Umbilical cord (tissue), 2 donors: ENCODE results near the gene PACSIN2. TPM values are rescaled to one million over a fixed set of nuclear protein-coding genes. Genes with fewer than 3 reads are reported as not detected.
A peak's percentile ranks its signal among the peaks of the same experiment; 100 is the strongest.
"Not testable (repeated sequence)": the region's sequence is repeated elsewhere in the genome, so short reads cannot be mapped to it uniquely, and the experiment has no call there.

Experiments used
- DNase-seq: peaks from one replicate; pipeline ENCODE4 v3.0.0-alpha.2; 2015; ENCODE audit warnings: low spot score
- total RNA-seq: library from RNA; depleted of rRNA; stranded (reverse); fragments of >200 nt; gene quantifications from one replicate; pipeline ENCODE4 v1.2.3, GENCODE V29; 2014; ENCODE audit warnings: low replicate concordance; ENCODE audit not compliant: insufficient read depth

PACSIN2 gene
- total RNA-seq, 1 donor from 2014 or later, result 77.8 TPM

GRCh38 chr22:42927966-42928365 lies 87.0 kb downstream of the PACSIN2 start:
- DNase-seq, result no peak

GRCh38 chr22:42926768-42927167 lies 88.2 kb downstream of the PACSIN2 start:
- DNase-seq, result no peak

DNA sequence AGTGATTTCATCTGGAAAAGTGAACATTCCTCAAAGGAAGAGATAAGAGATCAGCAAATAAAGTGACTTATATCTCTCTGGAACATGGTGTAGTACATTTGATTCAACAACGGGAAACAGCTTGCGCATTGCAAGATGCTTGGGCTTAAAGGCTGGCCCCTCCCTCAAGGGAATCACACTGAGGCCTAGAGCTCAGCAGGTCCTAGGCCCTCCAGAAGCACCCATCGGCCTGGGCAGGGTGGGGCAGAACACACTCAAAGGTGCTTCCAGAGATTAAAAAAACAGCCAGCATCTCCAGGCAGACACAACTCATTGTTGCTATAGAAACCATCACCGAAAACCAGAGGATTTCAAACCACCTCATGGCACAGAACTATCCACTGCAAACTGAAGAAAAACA lies 88.8 kb downstream of the PACSIN2 start:
- peak; percentile 59 for DNase-seq

DNA sequence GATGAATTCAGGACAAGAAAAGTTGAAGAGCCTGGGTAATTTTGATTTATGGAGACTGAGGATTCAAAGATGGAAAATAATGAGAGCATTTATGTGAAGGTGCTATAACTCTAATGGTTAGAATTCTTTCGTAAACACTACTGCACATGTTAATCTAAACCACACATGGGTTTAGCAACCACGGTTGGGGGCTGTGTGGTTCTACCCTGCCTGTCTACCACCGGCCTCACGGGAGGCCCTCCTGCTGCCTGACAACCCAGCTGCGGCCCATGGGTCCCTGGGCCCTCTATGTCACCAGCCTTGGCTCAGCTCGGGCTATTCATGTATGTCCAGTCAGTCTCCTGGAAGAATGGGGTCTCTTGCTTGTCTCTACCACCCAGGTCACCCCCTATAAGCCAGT lies 89.4 kb downstream of the PACSIN2 start:
- no peak for DNase-seq

GRCh38 chr22:42925031-42925430 lies 89.9 kb downstream of the PACSIN2 start:
- not testable (repeated sequence) for DNase-seq

- DNase-seq, result no peak
These were observed 90.5 kb downstream of the PACSIN2 start for GRCh38 chr22:42924436-42924835.

GRCh38 chr22:42922374-42923191 lies 92.4 kb downstream of the PACSIN2 start:
- no peak for DNase-seq

DNA sequence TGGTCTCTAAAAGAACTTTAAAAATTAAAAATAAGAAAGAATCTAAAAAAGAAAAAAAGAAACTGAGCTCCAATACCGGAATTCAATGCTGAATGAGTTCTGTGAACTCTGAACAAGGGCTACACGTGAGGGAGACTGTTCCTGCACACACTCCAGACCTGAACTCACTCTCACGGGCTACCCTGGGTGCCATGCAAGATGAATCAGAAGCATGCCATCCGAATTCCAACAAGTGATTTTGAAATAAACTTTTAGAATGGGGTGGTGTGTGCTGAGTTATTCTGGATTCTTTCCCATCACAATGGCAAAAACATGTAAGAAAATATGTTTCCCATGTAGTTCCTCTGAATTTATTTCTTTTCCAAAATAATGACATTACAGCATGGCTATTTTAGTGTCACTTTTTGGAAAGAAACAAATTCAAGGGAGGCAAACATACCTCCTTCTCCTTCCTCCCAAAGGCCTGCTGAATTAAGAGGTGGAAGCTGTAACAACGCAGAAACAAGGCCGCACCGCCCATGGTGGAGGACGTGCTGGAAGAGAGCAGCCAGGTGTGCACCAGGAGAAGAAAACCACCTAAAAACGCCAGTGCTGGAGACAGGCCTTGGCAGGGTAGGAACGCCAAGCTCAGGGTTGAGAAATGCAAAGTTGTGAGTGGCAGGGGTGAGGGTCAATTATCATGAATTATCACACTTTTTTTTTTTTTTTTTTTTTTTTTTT lies 94.7 kb downstream of the PACSIN2 start:
- no peak for DNase-seq

DNA sequence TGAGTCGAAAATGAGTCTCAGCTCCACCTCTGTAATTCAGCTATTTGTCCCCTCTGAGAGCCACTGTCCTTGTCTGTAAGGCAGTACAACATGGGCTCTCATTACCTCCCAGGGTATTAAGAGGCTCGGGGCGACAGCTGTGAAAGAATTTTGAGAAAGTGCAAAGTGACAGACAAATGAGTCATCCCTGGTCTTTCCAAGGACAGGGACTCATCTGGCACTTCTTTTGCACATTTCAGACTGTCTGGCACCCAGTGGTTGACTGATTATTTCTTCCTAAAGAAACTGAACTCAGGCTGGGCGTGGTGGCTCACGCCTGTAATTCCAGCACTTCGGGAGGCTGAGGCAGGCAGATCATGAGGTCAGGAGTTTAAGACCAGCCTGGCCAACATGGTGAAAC lies 95.8 kb downstream of the PACSIN2 start:
- no peak for DNase-seq

GRCh38 chr22:42918500-42918899 lies 96.4 kb downstream of the PACSIN2 start:
- no peak for DNase-seq

- DNase-seq, result not testable (repeated sequence)
These were observed 97.6 kb downstream of the PACSIN2 start for GRCh38 chr22:42917358-42917757.

- no peak for DNase-seq
These were observed 98.8 kb downstream of the PACSIN2 start for GRCh38 chr22:42915980-42916765.

DNA sequence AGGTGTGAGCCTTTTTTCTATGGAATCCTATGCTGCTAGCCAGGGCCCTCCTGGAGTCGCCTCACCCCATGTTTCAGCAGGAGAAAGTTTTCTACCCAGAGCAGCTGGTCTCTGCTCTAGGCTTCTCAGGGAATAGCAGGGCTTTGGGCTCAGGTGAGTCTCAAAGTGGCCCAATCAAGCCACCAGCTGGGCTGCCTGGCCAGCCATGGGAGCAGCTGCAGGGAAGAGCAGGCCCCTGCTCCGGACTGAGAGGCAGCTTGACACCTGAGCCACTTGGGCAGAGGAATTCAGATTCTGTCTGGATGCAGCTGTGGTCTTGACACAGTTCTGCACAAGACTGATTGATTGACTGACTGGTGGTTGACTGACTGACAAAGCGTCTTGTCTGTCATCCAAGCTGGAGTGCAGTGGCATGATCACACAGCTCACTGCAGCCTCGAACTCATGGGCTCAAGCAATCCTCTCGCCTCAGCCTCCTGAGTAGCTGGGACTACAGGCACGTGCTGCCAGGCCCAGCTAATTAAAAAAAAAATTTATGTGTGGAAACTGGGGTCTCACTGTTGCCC lies 100.4 kb downstream of the PACSIN2 start:
- no peak for DNase-seq

GRCh38 chr22:42913874-42914510 lies 101.0 kb downstream of the PACSIN2 start:
- no peak for DNase-seq

- DNase-seq, result no peak
These were observed 102.9 kb downstream of the PACSIN2 start for GRCh38 chr22:42912059-42912458.

GRCh38 chr22:42910221-42910942 lies 104.6 kb downstream of the PACSIN2 start:
- no peak for DNase-seq

DNA sequence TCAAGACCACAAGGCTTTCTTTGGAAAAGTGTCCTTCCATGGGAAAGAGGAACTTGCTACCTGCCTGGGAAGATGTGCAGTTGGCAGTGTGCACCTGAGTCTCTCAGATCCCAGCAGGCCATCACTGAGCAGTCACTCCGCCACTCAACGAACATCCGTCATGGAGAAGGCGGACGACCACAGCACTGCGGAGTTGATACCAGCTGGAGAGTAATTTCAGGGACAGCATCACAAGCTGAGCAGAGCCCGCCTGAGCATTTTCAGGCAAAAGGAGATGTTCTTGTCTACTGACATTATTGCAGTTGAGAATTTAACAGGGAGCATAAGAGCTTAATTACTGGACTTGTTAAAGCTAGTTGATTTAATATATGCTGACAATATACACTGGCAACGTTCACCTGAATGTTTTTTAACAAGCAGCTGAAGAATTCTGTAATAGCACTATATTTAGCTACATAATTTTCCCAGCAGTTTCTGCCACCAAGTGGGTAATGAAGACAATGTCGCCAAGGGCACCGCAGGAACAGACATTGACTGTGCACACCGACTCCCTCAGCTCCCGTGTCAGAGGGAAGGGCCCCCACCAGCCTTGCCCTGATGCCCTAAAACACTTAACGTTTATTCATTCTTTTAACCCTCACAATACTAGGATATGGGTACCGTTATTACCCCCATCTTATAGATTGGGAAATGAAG lies 105.4 kb downstream of the PACSIN2 start:
- DNase-seq, result no peak

DNA sequence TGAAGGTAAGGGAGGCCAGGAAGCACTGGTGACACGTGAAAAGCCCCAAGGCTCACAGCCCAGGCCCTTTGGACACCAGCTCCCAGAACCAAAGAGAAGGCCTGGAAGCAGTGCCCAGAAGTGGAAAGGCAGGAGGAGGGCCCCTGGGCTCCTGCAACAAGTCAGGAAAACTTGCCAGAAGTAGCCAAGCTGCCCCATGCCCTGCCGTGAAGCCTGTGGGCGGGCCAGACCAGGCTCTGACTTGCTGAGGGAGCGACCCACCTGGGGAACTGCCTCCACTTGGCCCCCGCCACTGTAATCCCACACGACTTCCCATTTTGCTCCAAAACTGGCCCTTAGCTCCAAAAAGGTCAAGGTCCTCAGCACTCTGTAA lies 106.6 kb downstream of the PACSIN2 start:
- no peak for DNase-seq

DNA sequence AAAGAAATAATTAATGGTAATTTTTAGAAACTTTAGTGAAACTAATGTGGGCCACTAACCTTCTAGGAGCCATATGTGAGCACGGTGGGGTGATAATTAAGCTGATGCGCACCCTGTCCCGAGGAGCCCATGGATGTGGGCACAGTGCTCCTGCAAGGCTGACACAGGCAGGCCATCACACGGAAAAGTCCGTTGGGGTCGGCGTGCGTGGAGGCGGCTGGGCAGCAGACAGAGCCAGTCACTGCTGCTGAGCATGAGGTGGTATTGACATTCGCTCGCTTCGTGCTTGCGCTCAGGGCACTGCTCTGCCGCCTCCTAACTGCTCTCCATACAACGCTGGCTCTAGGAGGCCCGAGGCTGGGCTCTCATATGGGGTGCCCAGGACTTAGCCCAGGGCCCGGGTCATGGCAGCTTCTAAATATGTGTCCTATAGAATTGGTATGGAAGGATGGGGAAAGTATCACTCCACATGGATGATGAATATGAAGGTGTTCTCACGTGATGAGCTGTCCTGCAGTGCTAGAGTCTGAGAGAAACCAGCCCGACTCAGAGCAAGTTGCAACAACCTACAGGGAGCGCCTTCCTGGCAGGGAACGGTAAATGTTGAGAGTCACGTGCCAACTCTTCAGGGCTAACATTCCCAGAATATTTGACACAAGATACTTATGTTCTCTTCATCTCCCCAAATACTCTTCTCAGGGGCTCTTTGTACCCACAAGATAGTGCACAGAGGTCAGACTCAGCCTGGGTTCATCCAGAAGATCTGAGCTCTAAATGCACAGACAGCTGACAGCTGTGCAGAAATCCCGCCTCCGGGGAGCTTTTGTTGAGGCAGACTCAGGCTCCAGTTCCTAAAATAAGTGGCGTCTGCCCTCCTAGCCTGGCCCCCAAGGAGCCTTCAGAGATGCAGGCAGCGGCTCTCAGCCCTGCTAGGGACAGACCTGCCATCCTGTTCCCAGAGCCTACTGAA lies 107.3 kb downstream of the PACSIN2 start:
- DNase-seq, result peak; percentile 74
